ENCODE data around the gene HAPSTR1.

DNA sequence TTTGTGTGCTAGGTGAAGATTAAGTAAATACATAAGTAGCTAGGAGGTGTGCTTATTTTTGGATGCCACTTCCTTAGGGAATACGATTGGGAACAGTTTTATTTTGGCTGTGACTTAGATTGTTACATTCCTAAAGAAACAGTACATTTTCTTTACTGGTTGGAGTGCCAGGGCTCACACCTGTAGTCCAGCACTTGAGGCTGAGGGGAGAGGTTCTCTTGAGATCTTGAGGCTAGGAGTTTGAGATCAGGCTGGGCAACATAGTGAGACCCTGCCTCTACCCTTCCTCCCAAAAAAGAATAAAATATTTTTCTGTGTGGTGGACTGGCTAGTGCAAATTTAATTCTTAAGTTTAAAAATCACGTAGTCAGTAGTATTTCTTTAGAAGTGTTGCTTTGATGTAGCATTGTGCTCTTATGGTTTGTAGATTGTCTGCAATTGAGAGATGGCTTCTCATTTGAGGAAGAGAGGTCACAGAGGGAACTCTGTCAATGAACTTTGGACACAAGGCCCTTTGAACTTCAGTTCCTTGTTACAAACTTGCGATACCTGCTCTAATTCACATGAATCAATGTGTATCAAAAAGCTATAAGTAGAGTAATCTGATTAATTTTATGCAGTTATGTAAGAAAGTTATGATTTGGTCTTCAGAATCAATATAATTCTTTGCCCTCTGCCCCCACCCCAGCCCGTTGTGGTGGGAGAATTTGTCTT, 7.1 kb downstream of the HAPSTR1 start:
- no peak for TF ChIP-seq POLR2A (IDR thresholded peaks at IDR 0.05)
- TF ChIP-seq POLR2AphosphoS5 (IDR thresholded peaks at IDR 0.05) = no peak
- TF ChIP-seq CTCF (IDR thresholded peaks at IDR 0.05) = no peak
